AG04449 (cell line): ENCODE measurements around the gene HMCN2.

Experiments
- CTCF ChIA-PET: fragments of 350-600 bp; formaldehyde crosslinking; extraction: SDS; loops from one replicate; lab custom pipeline; 2021; ENCODE audit warnings: antibody characterized with exemption; lab: Yijun Ruan, JAX
- POLR2A ChIA-PET: fragments of 400-600, 350-600 bp; formaldehyde crosslinking; extraction: SDS; loops from one replicate; lab custom pipeline; 2020; ENCODE audit warnings: antibody characterized with exemption, inconsistent platforms; lab: Yijun Ruan, JAX
- DNase-seq: peaks from one replicate; pipeline ENCODE4 v3.0.0-alpha.2; 2010; ENCODE audit warnings: low read depth, low spot score
- H3K4me3 ChIP-seq: 2 replicates; pipeline ENCODE4 v1.5.1; 2011; ENCODE audit warnings: low read depth, mild to moderate bottlenecking, control low read depth, low read length
- CTCF ChIP-seq: IDR thresholded peaks from one replicate; pipeline ENCODE4 v1.5.1; 2011; ENCODE audit warnings: mild to moderate bottlenecking, moderate library complexity, low read length, control low read depth, inconsistent platforms; ENCODE audit not compliant: insufficient read depth; ENCODE audit errors: missing control alignments

Gene HMCN2

GRCh38 chr9:130402243-130402642 is 136.7 kb downstream of the HMCN2 start:
- CTCF ChIA-PET, result no interaction called here
- POLR2A ChIA-PET, result no interaction called here
- TF ChIP-seq CTCF, result no peak
- no peak overlapping the region for H3K4me3 ChIP-seq
- no peak for DNase-seq

GRCh38 chr9:130402645-130403440 is 137.3 kb downstream of the HMCN2 start:
- no peak overlapping the region for H3K4me3 ChIP-seq
- CTCF ChIA-PET, result interaction anchor here (1.3 kb wide), 1 partner anchor 13 kb away, joined by 3 read pairs; no protein-coding TSS in a partner anchor
- DNase-seq, result no peak
- POLR2A ChIA-PET, result no interaction called here
- no peak for TF ChIP-seq CTCF

GRCh38 chr9:130405657-130406257 is 140.2 kb downstream of the HMCN2 start:
- ChIA-PET POLR2A (no interaction called here), CTCF (no interaction called here)
- TF ChIP-seq CTCF, result no peak
- DNase-seq, result no peak
- H3K4me3 ChIP-seq, result no peak overlapping the region

GRCh38 chr9:130406278-130406895 is 140.8 kb downstream of the HMCN2 start:
- DNase-seq, result no peak
- ChIA-PET POLR2A (no interaction called here), CTCF (no interaction called here)
- H3K4me3 ChIP-seq, result no peak overlapping the region
- no peak for TF ChIP-seq CTCF

- no peak for TF ChIP-seq CTCF
- POLR2A ChIA-PET, result no interaction called here
- no peak for DNase-seq
- H3K4me3 ChIP-seq, result no peak overlapping the region
- CTCF ChIA-PET, result no interaction called here
Measured at GRCh38 chr9:130407916-130408663, 142.5 kb downstream of the HMCN2 start.
